Thymus (tissue), 11 donors: Measurements from ENCODE around the gene PANK2. TPM values are rescaled to one million over a fixed set of nuclear protein-coding genes. Genes with fewer than 3 reads are reported as not detected.

Source experiments
- DNase-seq, 9 donors: peaks; one replicate each; pipeline ENCODE4 v3.0.0-alpha.2; 2013; ENCODE audit warnings: low spot score in 9 of 9, low read depth in 6 of 9, missing footprints in 1 of 9
- H3K27ac ChIP-seq, 2 donors: one replicate each; pipeline ENCODE4 v1.5.1; 2013; ENCODE audit warnings: control low read depth in 1 of 2, low read depth in 1 of 2, low read length in 1 of 2, mild to moderate bottlenecking in 1 of 2, moderate library complexity in 1 of 2
- H3K27me3 ChIP-seq, 2 donors: one replicate each; pipeline ENCODE4 v1.5.1; 2013; ENCODE audit warnings: low read length in 1 of 2; ENCODE audit not compliant: control insufficient read depth in 2 of 2, insufficient read depth in 1 of 2
- H3K36me3 ChIP-seq, 2 donors: one replicate each; pipeline ENCODE4 v1.5.1; 2013; ENCODE audit warnings: low read length in 1 of 2, mild to moderate bottlenecking in 1 of 2, moderate library complexity in 1 of 2; ENCODE audit not compliant: control insufficient read depth in 2 of 2, insufficient read depth in 2 of 2
- H3K4me1 ChIP-seq, 2 donors: one replicate each; pipeline ENCODE4 v1.5.1; 2013; ENCODE audit warnings: low read length in 2 of 2; ENCODE audit not compliant: control insufficient read depth in 2 of 2, insufficient read depth in 2 of 2
- H3K4me3 ChIP-seq, 2 donors: one replicate each; pipeline ENCODE4 v1.5.1; 2013; ENCODE audit warnings: low read length in 2 of 2, control low read depth in 1 of 2, mild to moderate bottlenecking in 1 of 2
- H3K9me3 ChIP-seq, 2 donors: one replicate each; pipeline ENCODE4 v1.5.1; 2013; ENCODE audit warnings: low read length in 1 of 2, mild to moderate bottlenecking in 1 of 2; ENCODE audit not compliant: control insufficient read depth in 2 of 2, insufficient read depth in 1 of 2
- WGBS: extraction: QIAGEN DNeasy Blood & Tissue Kit; methylation state at CpG from one replicate; pipeline ENCODE4 v1.1.7; 2013; 5-methylcytosine and 5-hydroxymethylcytosine counted together
- polyA plus RNA-seq: library from polyadenylated mRNA; stranded (reverse); fragments of 200-250 nt; gene quantifications from one replicate; pipeline ENCODE4 v1.2.3, GENCODE V29; 2013
- total RNA-seq: library from RNA; stranded (reverse); fragments of 120-200 nt; gene quantifications from one replicate; pipeline ENCODE4 v1.2.4, GENCODE V29; 2013
- donor health status: healthy.

Gene PANK2
- total and polyA plus RNA-seq, 2 donors = 36.9 to 40.6 TPM

GRCh38 chr20:3925899-3926638, 36.9 kb downstream of the PANK2 start:
- Histone ChIP-seq H3K9me3 (no peaks in the 10 kb centered on the region), H3K27ac (no peak overlapping the region), H3K4me3 (no peak overlapping the region), H3K36me3 (peaks cover 26 to 55% of the 10 kb centered on the region in 2 donors), H3K27me3 (no peaks in the 10 kb centered on the region), H3K4me1 (peaks cover 0 to 9% of the 10 kb centered on the region in 2 donors)
- WGBS = 93% methylated on average over 9 of the region's 9 CpGs
- no peak for DNase-seq

DNA sequence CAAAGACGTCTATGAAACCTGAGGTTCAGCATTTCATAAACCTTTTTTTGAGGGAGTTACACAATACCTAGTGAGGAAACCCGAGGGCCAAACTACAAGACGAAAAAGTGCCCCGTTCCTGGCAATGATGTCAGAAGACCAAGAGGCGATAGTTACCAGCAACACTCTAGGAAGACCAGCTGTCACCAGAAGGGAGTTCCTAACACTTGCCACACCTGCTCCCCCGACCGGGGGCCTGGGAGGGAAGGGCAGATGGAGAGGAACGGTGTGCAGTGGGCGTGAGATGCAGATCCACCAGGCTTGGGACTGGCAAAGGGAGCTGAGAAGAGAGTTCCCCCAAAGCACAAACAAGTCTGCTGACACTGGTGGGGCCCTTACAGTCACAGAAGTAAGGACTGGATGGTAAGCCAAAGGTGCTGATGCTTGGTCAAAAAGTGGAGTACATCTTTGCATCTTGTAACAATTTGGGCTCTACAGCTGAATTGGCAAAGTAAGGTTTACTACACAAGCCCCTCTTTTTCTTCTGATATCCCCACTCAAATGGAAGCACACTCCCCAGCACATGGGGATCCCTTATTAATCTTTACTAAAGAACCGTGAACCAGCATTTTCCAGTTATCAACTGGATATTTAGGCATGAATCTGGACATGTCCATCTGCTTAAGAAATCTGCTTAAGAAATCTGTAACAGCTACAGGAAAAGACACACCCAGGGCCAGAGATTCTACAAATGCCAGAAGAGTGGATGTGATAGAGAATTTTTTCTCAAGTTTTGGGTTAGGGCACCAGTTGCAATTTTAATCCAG, 38.5 kb downstream of the PANK2 start:
- WGBS = 78% methylated on average over 10 of the region's 10 CpGs
- Histone ChIP-seq H3K27ac (peak overlapping the region in 1 of 2 donors; percentile 46), H3K27me3 (no peaks in the 10 kb centered on the region), H3K4me1 (peaks cover 3 to 14% of the 10 kb centered on the region in 2 donors), H3K4me3 (no peak overlapping the region), H3K36me3 (peaks cover 18 to 41% of the 10 kb centered on the region in 2 donors), H3K9me3 (no peaks in the 10 kb centered on the region)
- DNase-seq = peak in 1 of 9 donors; percentile 21

DNA sequence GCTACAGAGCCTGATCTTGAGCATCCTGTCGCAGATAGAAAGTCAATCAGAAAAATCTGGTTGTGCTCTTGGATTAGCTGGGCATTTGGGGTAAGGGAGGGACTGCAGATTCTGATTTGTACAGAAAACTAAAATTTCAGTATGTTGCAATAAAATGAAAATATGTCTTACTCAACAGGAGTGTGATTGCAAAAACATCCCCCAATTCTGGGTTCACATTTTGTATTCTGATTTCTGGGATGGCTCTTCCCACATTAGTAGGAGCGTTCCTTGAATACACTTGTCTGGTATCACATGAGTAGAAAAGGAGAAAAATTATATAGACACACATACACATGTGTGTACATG, 40.5 kb downstream of the PANK2 start:
- Histone ChIP-seq H3K27ac (no peak overlapping the region), H3K36me3 (peaks cover 15 to 28% of the 10 kb centered on the region in 2 donors), H3K4me1 (peaks cover 5 to 22% of the 10 kb centered on the region in 2 donors), H3K27me3 (no peaks in the 10 kb centered on the region), H3K4me3 (no peak overlapping the region), H3K9me3 (no peaks in the 10 kb centered on the region)
- 98% methylated on average over 2 of the region's 2 CpGs for WGBS
- no peak for DNase-seq

DNA sequence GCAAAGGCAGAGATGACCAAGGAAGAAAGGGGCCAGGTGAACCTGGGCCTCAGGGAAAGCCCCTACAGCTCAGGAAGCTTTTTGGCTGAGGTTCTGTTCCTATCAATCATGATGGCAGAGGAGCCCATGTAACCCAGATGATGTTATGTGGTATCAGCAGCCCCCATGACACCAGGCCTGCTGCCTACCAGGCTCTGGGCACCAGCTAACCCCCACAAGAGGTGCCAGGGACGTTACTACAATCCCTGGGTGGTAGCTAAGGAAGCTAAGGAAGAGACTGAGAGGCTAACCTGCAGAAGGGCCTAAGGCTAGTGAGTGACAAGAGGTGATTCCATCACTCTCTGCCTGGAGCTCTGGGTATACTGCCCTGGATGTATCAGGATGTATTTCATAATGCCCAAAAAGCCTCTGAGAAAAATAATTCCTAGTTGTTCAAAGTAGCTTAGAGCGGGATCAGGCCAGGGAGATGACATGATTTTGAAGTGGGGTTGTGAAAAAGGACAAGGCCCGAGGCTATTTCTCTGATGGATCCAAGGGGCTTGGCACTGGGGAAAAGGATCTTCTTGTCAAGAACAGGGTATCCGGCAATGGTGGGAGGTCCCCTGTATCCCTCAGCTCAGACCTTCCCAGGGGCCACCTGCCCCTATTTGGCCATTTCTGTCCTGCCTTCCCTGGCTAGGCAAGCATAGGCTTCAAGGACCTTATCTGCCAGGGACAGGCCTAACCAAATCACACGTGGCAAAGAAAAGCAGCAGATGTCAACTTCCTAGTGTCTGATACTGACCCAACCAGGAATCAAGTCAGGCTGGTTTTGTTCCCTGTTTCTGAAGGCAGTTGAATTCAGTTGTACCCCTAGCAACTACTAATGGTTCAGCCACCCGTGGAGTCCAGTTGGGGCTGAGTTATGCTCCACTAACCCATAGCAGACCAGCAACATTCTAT, 41.3 kb downstream of the PANK2 start:
- Histone ChIP-seq H3K4me3 (no peak overlapping the region), H3K9me3 (no peaks in the 10 kb centered on the region), H3K27me3 (no peaks in the 10 kb centered on the region), H3K27ac (peak overlapping the region in 1 of 2 donors; percentile 26), H3K36me3 (peaks cover 14 to 19% of the 10 kb centered on the region in 2 donors), H3K4me1 (peaks cover 5 to 26% of the 10 kb centered on the region in 2 donors)
- 91% methylated on average over 6 of the region's 6 CpGs for WGBS
- DNase-seq = no peak

DNA sequence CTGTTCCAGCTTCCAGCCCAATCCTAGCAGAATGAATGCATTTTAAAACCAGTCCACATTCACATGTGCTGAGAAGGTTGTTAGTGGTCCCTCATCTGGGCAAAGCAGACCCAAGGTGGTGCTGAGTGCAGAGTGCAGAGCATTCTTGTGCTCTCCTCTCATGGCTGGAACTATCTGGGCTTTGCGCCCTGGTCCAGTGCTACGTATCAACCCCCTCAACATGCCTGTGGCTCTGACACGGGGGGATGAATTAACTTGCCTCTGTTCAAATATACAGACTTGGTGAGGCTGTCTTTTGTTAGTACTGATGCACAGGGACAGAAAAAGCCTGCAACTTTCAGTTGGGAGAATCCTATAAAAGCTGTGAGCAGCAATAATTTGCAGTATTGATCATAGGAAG, 42.5 kb downstream of the PANK2 start:
- Histone ChIP-seq H3K4me3 (no peak overlapping the region), H3K36me3 (peaks cover 11 to 12% of the 10 kb centered on the region in 2 donors), H3K27ac (no peak overlapping the region), H3K4me1 (peaks cover 5 to 28% of the 10 kb centered on the region in 2 donors), H3K9me3 (no peaks in the 10 kb centered on the region), H3K27me3 (no peaks in the 10 kb centered on the region)
- no peak for DNase-seq
- 97% methylated on average over 3 of the region's 3 CpGs for WGBS

DNA sequence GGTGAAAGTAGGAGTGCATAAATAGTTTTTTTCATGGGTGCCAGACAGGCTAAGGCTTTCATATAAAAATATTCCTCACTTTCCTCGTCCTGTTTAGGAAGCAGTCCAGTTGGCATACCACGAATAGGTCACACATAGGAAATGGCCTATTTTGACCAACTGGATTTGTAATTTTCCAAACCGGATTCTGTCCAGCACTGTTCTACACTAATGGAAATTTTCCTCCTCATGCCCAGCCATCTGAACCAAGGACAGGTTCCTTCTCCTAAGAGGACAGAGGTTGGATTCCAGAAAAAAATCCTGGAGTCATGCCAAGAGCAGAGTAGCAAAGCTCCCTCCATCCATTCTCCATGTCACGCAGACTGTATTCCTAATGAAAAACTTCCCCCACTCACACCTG, 43.1 kb downstream of the PANK2 start:
- no peaks in the 10 kb centered on the region for H3K9me3 ChIP-seq
- no peak overlapping the region for H3K4me3 ChIP-seq
- peaks cover 5 to 28% of the 10 kb centered on the region in 2 donors for H3K4me1 ChIP-seq
- H3K36me3 ChIP-seq = peaks cover 11 to 12% of the 10 kb centered on the region in 2 donors
- H3K27ac ChIP-seq = peak overlapping the region in 1 of 2 donors; percentile 30
- no peak for DNase-seq
- no peaks in the 10 kb centered on the region for H3K27me3 ChIP-seq
- 95% methylated on average over 4 of the region's 4 CpGs for WGBS

DNA sequence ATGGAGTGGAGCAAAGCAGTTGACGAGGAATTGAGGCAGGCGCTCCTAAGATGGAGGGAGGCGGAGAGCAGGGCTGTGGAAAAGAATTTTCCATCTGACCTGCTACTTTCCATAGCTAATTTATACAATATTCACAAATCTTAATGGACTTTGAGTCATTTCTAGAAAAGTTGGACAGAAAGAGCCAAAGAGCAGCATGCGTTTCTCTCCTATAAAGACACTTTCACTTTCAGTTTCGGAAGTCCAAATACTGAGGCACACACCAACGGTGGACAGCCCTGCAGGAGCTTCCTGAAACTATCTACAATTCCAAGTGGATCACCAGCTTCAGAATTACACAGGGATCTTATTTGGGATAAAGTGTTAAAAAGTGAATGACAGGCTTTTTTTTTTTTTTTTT, 43.5 kb downstream of the PANK2 start:
- WGBS = 71% methylated on average over 6 of the region's 6 CpGs
- Histone ChIP-seq H3K36me3 (peaks cover 9 to 11% of the 10 kb centered on the region in 2 donors), H3K27ac (peak overlapping the region in 1 of 2 donors; percentile 63), H3K9me3 (no peaks in the 10 kb centered on the region), H3K4me1 (peaks cover 5 to 24% of the 10 kb centered on the region in 2 donors), H3K27me3 (no peaks in the 10 kb centered on the region), H3K4me3 (peak overlapping the region in 1 of 2 donors; percentile 29)
- peak in 5 of 9 donors; percentile 13 to 51 (median 21) for DNase-seq

GRCh38 chr20:3933218-3933617, 44.0 kb downstream of the PANK2 start:
- peak overlapping the region in 1 of 2 donors; percentile 63 for H3K27ac ChIP-seq
- H3K27me3 ChIP-seq = no peaks in the 10 kb centered on the region
- peak in 2 of 9 donors; percentile 7 to 49 for DNase-seq
- peaks cover 9 to 11% of the 10 kb centered on the region in 2 donors for H3K36me3 ChIP-seq
- no peak overlapping the region for H3K4me3 ChIP-seq
- WGBS = 71% methylated on average over 4 of the region's 4 CpGs
- peaks cover 5 to 24% of the 10 kb centered on the region in 2 donors for H3K4me1 ChIP-seq
- no peaks in the 10 kb centered on the region for H3K9me3 ChIP-seq
